HG02588 (cell line): Measurements from ENCODE around the gene HES4.
"Not testable (repeated sequence)": the region's sequence is repeated elsewhere in the genome, so short reads cannot be mapped to it uniquely, and the experiment has no call there.

ENCODE experiments used
- ATAC-seq: cut with Tn5 transposase; IDR thresholded peaks from one replicate; pipeline ENCODE4 v1.9.1; 2021; ENCODE audit warnings: mild to moderate bottlenecking, moderate library complexity; ENCODE audit not compliant: unreplicated experiment

Gene HES4

GRCh38 chr1:1033731-1034438 is 34.0 kb upstream of the HES4 start:
- ATAC-seq, result no peak

GRCh38 chr1:1033009-1033587 is 33.2 kb upstream of the HES4 start:
- peak; percentile 74 for ATAC-seq

DNA sequence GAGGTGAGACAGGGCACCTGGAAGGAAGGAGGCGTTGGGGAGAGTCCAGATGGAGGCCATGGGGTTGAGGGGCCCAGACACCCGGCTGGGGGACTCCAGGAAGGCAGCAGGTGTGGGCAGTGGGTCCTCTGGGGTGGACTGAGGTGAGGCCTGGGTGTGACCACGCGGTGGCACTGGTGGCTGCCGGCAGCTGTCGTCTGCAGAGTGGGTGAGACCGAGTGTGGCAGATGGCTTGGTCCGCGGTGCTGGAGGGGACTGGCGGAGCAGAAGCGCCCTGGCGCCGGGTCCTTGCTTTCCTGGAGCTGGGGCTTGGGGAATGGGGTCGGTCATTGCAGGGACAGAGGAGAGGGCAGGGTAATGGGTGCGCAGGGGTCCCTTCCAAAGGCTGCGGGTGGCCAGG is 32.5 kb upstream of the HES4 start:
- ATAC-seq, result no peak

DNA sequence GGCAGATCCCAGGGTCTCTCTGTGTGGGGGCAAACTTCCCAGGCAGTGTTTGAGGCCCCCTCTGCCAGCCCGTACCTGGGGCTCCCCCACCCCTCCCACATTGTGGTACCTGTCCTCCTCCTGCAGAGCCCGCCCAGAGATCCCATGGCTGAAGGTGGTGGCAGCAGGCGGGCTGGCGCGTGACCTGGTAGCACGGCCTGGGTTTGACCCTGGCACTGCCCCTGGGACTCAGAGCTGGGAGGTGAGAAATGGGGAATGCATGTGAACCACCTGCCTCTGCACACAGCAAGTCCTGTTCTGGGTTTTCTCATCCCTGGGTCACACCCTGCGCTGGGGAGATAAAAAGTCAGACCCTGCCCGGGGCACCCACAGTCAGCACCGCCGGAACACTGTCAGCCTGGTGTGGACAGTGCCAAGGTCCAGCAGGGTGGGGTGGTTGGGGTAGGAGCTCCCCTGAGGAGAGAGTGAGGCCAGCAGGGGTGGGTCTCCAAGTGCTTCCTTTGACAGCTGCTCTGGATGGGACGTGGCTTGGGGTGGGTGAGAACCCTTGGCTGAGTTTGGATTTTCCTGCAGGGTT is 31.9 kb upstream of the HES4 start:
- ATAC-seq, result no peak

DNA sequence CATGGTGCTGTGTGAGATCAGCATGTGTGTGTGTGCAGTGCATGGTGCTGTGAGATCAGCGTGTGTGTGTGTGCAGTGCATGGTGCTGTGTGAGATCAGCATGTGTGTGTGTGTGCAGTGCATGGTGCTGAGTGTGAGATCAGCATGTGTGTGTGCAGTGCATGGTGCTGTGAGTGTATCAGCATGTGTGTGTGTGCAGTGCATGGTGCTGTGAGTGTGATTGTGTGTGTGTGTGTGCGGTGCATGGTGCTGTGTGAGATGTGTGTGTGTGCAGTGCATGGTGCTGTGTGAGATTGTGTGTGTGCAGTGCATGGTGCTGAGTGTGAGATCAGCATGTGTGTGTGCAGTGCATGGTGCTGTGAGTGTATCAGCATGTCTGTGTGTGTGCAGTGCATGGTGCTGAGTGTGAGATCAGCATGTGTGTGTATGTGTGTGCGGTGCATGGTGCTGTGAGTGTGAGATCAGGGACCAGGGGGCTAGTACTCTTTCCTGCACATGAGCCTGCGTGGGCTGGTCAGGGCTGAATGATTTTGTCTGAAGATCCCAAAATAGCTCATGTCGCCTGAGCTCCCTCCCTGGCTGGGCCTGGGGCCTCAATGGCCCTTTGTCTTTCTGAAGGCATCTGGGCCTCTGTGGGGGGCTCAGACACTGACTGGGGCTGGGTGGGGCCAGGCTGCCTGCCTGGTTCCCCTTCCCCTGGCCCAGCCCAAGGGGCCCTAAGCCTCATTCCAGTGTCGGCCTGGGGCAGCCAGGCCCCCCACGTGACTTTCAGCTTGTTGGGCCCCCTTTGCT is 31.2 kb upstream of the HES4 start:
- not testable (repeated sequence) for ATAC-seq

DNA sequence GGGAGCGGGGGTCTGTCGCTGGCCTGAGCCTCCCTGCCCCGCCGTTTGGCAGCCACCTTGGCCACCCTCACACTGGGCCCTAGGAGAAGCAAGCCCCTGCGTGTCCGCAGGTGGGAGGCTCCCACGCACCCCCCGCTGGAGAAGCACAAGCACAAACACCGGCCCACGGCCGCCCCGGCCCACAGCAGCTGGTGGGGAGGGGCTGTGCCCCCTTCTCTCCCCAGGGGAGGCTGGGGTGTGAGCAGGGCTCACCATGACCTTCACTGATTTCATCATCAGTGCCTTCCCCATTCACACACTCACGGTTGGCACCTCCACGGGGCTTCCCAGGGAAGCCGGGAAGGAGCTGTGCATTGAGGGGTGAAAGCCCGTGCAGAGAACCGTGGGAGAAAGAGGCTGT is 27.9 kb upstream of the HES4 start:
- ATAC-seq, result no peak

- ATAC-seq, result no peak
Measured at GRCh38 chr1:1026599-1027413, 26.9 kb upstream of the HES4 start.

GRCh38 chr1:1025730-1026129 is 25.8 kb upstream of the HES4 start:
- ATAC-seq, result no peak

- ATAC-seq, result no peak
Measured at GRCh38 chr1:1024771-1025699, 25.1 kb upstream of the HES4 start.

GRCh38 chr1:1024149-1024770 is 24.4 kb upstream of the HES4 start:
- no peak for ATAC-seq

- no peak for ATAC-seq
Measured at GRCh38 chr1:1023700-1024099, 23.8 kb upstream of the HES4 start.

DNA sequence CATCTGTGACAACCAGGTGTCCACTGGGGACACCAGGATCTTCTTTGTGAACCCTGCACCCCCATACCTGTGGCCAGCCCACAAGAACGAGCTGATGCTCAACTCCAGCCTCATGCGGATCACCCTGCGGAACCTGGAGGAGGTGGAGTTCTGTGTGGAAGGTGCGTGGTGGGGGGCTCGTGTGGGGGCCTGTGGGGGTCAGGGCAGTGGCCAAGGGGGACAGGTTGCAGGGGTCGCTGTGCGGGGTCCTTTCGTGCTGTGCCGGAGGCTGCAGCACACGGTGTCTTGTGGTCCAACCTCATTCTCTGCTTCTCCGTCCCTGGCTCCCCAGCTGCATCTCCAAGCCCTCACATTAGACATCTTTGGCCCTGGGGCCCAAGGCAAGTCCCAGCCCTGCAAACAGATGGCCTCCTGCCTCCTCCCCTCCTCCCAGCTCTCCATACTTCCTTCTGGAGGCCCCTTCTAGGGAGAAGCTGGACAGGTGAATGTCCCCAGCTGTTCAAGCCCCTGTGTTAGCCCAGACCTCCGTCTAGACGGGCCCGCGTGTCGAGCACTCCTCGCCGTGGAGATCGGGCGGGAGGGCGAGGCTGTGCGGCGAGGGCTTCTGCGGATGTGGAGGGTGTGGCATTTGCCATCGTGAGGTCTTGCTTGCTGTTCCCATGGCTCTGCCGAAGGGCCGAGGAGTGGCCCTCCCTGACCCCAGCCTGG is 22.6 kb upstream of the HES4 start:
- ATAC-seq, result no peak

DNA sequence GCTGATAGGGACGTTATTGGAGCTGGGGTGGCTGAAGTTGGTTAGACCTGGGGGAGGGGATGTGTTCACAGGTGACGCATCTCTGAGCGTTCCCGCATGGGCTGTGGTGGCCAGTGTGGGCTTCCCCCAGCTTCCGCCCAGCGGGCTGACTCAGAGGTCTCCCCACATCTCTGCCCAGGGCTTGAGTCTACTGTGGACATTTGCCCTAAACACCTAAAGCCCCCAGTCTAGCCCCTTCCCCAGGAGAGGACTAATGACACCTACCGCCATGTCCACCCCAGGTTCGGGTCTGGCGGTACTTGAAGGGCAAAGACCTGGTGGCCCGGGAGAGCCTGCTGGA is 22.0 kb upstream of the HES4 start:
- ATAC-seq, result no peak

DNA sequence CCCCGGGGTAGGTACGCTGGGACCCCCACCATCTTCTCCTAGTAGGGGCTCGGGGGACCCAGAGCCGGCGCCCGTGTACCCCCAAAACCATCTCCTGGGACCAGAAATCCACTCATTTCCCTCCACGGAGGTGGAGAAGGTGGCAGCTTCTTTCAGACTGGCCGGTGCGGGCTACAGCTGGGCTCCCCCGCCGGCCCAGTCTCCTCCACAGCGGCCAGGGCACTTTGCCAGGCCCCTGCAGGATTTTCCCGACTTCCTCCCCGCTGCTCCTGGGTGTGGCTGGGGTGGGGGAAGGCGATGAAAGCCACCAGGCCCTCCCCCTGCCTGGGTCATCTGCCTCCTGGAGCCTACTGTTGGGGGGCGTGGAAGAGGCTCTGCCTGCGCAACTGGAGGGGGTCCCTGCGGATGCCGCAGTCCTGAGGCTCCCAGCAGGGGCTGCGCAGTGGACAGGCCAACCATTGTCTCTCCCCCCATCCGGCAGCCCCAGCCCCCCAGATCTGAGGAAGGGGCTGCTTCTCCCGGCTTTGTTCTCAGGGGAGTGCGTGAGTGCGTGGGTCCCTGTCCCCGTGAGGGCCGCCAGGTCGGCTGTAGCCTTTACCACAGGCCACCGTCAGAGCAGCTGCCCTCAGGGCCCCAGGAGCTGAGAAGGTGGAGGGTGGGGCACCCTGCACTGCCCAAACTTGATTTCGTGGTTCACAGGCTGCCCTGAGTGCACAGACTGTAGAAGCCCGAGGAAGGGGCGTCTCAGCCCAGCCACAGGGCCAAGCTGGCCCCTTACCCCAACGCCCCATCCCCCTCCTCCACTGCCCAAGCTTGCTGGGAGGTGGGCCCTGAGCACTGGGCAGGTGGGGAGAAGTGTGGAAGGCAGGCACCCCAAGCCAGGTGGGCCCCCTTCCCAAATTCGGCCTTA is 21.4 kb upstream of the HES4 start:
- ATAC-seq, result no peak

GRCh38 chr1:1020415-1021009 is 20.6 kb upstream of the HES4 start:
- peak; percentile 8 for ATAC-seq

DNA sequence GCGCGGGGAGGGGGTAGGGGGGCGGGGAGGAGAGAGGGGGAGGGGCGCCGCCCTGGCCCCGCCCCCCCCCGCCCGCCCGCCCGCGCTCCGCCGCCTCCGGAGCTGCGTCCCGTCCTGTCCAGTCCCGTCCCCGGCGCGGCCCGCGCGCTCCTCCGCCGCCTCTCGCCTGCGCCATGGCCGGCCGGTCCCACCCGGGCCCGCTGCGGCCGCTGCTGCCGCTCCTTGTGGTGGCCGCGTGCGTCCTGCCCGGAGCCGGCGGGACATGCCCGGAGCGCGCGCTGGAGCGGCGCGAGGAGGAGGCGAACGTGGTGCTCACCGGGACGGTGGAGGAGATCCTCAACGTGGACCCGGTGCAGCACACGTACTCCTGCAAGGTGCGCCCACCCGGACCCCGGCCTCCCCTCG is 20.1 kb upstream of the HES4 start, which contains the start of gene AGRN:
Gene AGRN, plus strand, starts transcription at position 121 of the 405 bp plus-strand sequence. Its CDS starts 53 bp downstream, at position 174.
- peak; percentile 29 for ATAC-seq
